Hypothalamus (tissue), 51 donors: ENCODE measurements around the gene TRIM24.
"Not testable (repeated sequence)": the region's sequence is repeated elsewhere in the genome, so short reads cannot be mapped to it uniquely, and the experiment has no call there.

ENCODE experiments used
- DNase-seq, 51 donors: peaks; one replicate each; lab custom pipeline; 2025; lab: John Stamatoyannopoulos, UW

TRIM24 gene

GRCh38 chr7:138491612-138492386, 31.7 kb downstream of the TRIM24 start:
- no peak for DNase-seq

- no peak for DNase-seq
Observed at GRCh38 chr7:138492423-138492822, 32.4 kb downstream of the TRIM24 start.

GRCh38 chr7:138493535-138493934, 33.5 kb downstream of the TRIM24 start:
- DNase-seq, result no peak

GRCh38 chr7:138495485-138495884, 35.4 kb downstream of the TRIM24 start:
- DNase-seq, result no peak

GRCh38 chr7:138499340-138499739, 39.3 kb downstream of the TRIM24 start:
- no peak for DNase-seq

- not testable (repeated sequence) for DNase-seq
Observed at GRCh38 chr7:138500303-138500702, 40.2 kb downstream of the TRIM24 start.

- no peak for DNase-seq
Observed at GRCh38 chr7:138500892-138501291, 40.8 kb downstream of the TRIM24 start.

- DNase-seq, result no peak
Observed at GRCh38 chr7:138502023-138502767, 42.1 kb downstream of the TRIM24 start.

GRCh38 chr7:138505361-138505873, 45.4 kb downstream of the TRIM24 start:
- DNase-seq, result no peak

- no peak for DNase-seq
Observed at GRCh38 chr7:138506764-138507163, 46.7 kb downstream of the TRIM24 start.

- no peak for DNase-seq
Observed at GRCh38 chr7:138510003-138510402, 49.9 kb downstream of the TRIM24 start.

GRCh38 chr7:138512092-138512858, 52.2 kb downstream of the TRIM24 start:
- DNase-seq, result no peak

GRCh38 chr7:138512885-138513284, 52.8 kb downstream of the TRIM24 start:
- DNase-seq, result no peak

GRCh38 chr7:138513344-138513871, 53.3 kb downstream of the TRIM24 start:
- DNase-seq, result no peak

- DNase-seq, result no peak
Observed at GRCh38 chr7:138514044-138514443, 54.0 kb downstream of the TRIM24 start.

- DNase-seq, result no peak
Observed at GRCh38 chr7:138515001-138515528, 55.0 kb downstream of the TRIM24 start.

GRCh38 chr7:138519061-138519798, 59.2 kb downstream of the TRIM24 start:
- DNase-seq, result peak in 6 of 51 donors; percentile 2 to 20 (median 9)

GRCh38 chr7:138520742-138521141, 60.7 kb downstream of the TRIM24 start:
- DNase-seq, result no peak

GRCh38 chr7:138521837-138522461, 61.9 kb downstream of the TRIM24 start:
- DNase-seq, result no peak
